Measurements from ENCODE around the gene TMEM167B. TPM values are rescaled to one million over a fixed set of nuclear protein-coding genes. Genes with fewer than 3 reads are reported as not detected.
"Not testable (repeated sequence)": the region's sequence is repeated elsewhere in the genome, so short reads cannot be mapped to it uniquely, and the experiment has no call there.

The TMEM167B gene
- total RNA-seq, 2 donors from 2014 or later: 14.6 to 23.0 TPM

GRCh38 chr1:109047339-109047738, 43.2 kb upstream of the TMEM167B start:
- 82 to 93% methylated on average over 6 of the region's 6 CpGs for WGBS, 2 experiments (ENCODE audit: insufficient coverage in 1 of 2, insufficient read length in 1 of 2)
- Histone ChIP-seq H3K36me3 (ENCODE audit: control insufficient read depth, insufficient read depth, low read length) (no peaks in the 10 kb centered on the region), H3K27ac (ENCODE audit: low read depth, low read length) (no peak overlapping the region), H3K4me1 (ENCODE audit: control insufficient read depth, insufficient read depth, low read length) (no peaks in the 10 kb centered on the region), H3K9ac (ENCODE audit: extremely low read depth, low read length, poor library complexity, severe bottlenecking) (no peak overlapping the region), H3K9me3 (ENCODE audit: control insufficient read depth, low read length) (no peaks in the 10 kb centered on the region), H3K27me3 (ENCODE audit: control insufficient read depth, insufficient read depth, low read length, poor library complexity, severe bottlenecking) (no peaks in the 10 kb centered on the region), H3K4me3 (ENCODE audit: low read length) (no peak overlapping the region)
- Mint-ChIP-seq H3K9me3 (peaks cover 4% of the 10 kb centered on the region), H3K27ac (no peak overlapping the region), H3K4me1 (no peaks in the 10 kb centered on the region), H3K36me3 (ENCODE audit: low read depth) (no peaks in the 10 kb centered on the region), H3K4me3 (no peak overlapping the region), H3K27me3 (ENCODE audit: insufficient read depth) (peaks cover 2% of the 10 kb centered on the region)
- DNase-seq: no peak
- no peak for TF ChIP-seq CTCF (conservative IDR thresholded peaks at IDR 0.05)

- H3K9ac ChIP-seq (ENCODE audit: extremely low read depth, low read length, poor library complexity, severe bottlenecking): no peak overlapping the region
- H3K4me1 Mint-ChIP-seq: no peaks in the 10 kb centered on the region
Measured at GRCh38 chr1:109048335-109048734, 42.2 kb upstream of the TMEM167B start.

GRCh38 chr1:109050228-109050995, 40.2 kb upstream of the TMEM167B start:
- Histone ChIP-seq H3K27ac (ENCODE audit: low read depth, low read length) (no peak overlapping the region), H3K36me3 (ENCODE audit: control insufficient read depth, insufficient read depth, low read length) (no peaks in the 10 kb centered on the region), H3K27me3 (ENCODE audit: control insufficient read depth, insufficient read depth, low read length, poor library complexity, severe bottlenecking) (no peaks in the 10 kb centered on the region), H3K9me3 (ENCODE audit: control insufficient read depth, low read length) (no peaks in the 10 kb centered on the region), H3K4me3 (ENCODE audit: low read length) (no peak overlapping the region), H3K4me1 (ENCODE audit: control insufficient read depth, insufficient read depth, low read length) (no peaks in the 10 kb centered on the region), H3K9ac (ENCODE audit: extremely low read depth, low read length, poor library complexity, severe bottlenecking) (no peak overlapping the region)
- H3K36me3 Mint-ChIP-seq (ENCODE audit: low read depth): no peaks in the 10 kb centered on the region
- H3K27ac Mint-ChIP-seq: no peak overlapping the region
- H3K4me1 Mint-ChIP-seq: no peaks in the 10 kb centered on the region
- peaks cover 2% of the 10 kb centered on the region for H3K27me3 Mint-ChIP-seq (ENCODE audit: insufficient read depth)
- no peak for DNase-seq
- TF ChIP-seq CTCF (conservative IDR thresholded peaks at IDR 0.05): no peak
- peaks cover 11% of the 10 kb centered on the region for H3K9me3 Mint-ChIP-seq
- no peak overlapping the region for H3K4me3 Mint-ChIP-seq
- WGBS, 2 experiments (ENCODE audit: insufficient coverage in 1 of 2, insufficient read length in 1 of 2): 83 to 95% methylated on average over 5 to 7 of the region's 7 CpGs

More at GRCh38 chr1:109048335-109048734, 42.2 kb upstream of the TMEM167B start:
- no peak overlapping the region for H3K4me3 Mint-ChIP-seq
- no peaks in the 10 kb centered on the region for H3K27me3 ChIP-seq (ENCODE audit: control insufficient read depth, insufficient read depth, low read length, poor library complexity, severe bottlenecking)
- WGBS, 2 experiments (ENCODE audit: insufficient coverage in 1 of 2, insufficient read length in 1 of 2): 67 to 100% methylated on average over 1 to 2 of the region's 2 CpGs
- no peaks in the 10 kb centered on the region for H3K4me1 ChIP-seq (ENCODE audit: control insufficient read depth, insufficient read depth, low read length)
- no peak for DNase-seq
- peaks cover 11% of the 10 kb centered on the region for H3K9me3 Mint-ChIP-seq
- peaks cover 2% of the 10 kb centered on the region for H3K27me3 Mint-ChIP-seq (ENCODE audit: insufficient read depth)
- no peak overlapping the region for H3K27ac ChIP-seq (ENCODE audit: low read depth, low read length)
- TF ChIP-seq CTCF (conservative IDR thresholded peaks at IDR 0.05): no peak
- no peak overlapping the region for H3K27ac Mint-ChIP-seq
- H3K9me3 ChIP-seq (ENCODE audit: control insufficient read depth, low read length): no peaks in the 10 kb centered on the region
- H3K4me3 ChIP-seq (ENCODE audit: low read length): no peak overlapping the region
- no peaks in the 10 kb centered on the region for H3K36me3 Mint-ChIP-seq (ENCODE audit: low read depth)
- H3K36me3 ChIP-seq (ENCODE audit: control insufficient read depth, insufficient read depth, low read length): no peaks in the 10 kb centered on the region

- H3K36me3 Mint-ChIP-seq (ENCODE audit: low read depth); DNase-seq; H3K27me3 ChIP-seq (ENCODE audit: control insufficient read depth, insufficient read depth, low read length, poor library complexity, severe bottlenecking); H3K27me3 Mint-ChIP-seq (ENCODE audit: insufficient read depth); H3K4me1 Mint-ChIP-seq; H3K27ac ChIP-seq (ENCODE audit: low read depth, low read length); H3K4me3 ChIP-seq (ENCODE audit: low read length); H3K27ac Mint-ChIP-seq; H3K36me3 ChIP-seq (ENCODE audit: control insufficient read depth, insufficient read depth, low read length); H3K4me3 Mint-ChIP-seq; H3K4me1 ChIP-seq (ENCODE audit: control insufficient read depth, insufficient read depth, low read length); H3K9me3 ChIP-seq (ENCODE audit: control insufficient read depth, low read length); H3K9ac ChIP-seq (ENCODE audit: extremely low read depth, low read length, poor library complexity, severe bottlenecking): not testable (repeated sequence)
- H3K9me3 Mint-ChIP-seq: peaks cover 11% of the 10 kb centered on the region
- 96 to 100% methylated on average over 2 to 3 of the region's 3 CpGs for WGBS, 2 experiments (ENCODE audit: insufficient coverage in 1 of 2, insufficient read length in 1 of 2)
Measured at GRCh38 chr1:109052145-109052544, 38.4 kb upstream of the TMEM167B start.

Measured in endodermal cell (in vitro differentiated cells).